ENCODE measurements around the gene TMEM204.

- TF ChIP-seq POLR2AphosphoS5 (IDR thresholded peaks at IDR 0.05; ENCODE audit: low read depth, low read length) (no peak), POLR2A (IDR thresholded peaks at IDR 0.05; ENCODE audit: low read depth, low read length) (no peak)
Measured at GRCh38 chr16:1531638-1531910, 1.9 kb upstream of the TMEM204 start.
